HepG2 (cell line): ENCODE results near the gene MYL12B. TPM values are rescaled to one million over a fixed set of nuclear protein-coding genes. Genes with fewer than 3 reads are reported as not detected.

Experiments
- BATF2 ChIP-seq: sonication (generic); formaldehyde crosslinking; IDR thresholded peaks from 2 replicates; pipeline ENCODE4 v1.8.0; 2022; ENCODE audit warnings: mild to moderate bottlenecking, missing genetic modification reagents, moderate library complexity
- HMGA1 ChIP-seq: sonication (generic); formaldehyde crosslinking; conservative IDR thresholded peaks from 2 replicates; pipeline ENCODE4 v1.4.0; 2020; ENCODE audit warnings: missing genetic modification reagents
- MXD4 ChIP-seq: IDR thresholded peaks from 2 replicates; pipeline ENCODE4 v1.6.1; 2016; ENCODE audit warnings: mild to moderate bottlenecking, missing biosample characterization, missing genetic modification reagents
- PAXIP1 ChIP-seq: sonication (generic); formaldehyde crosslinking; conservative IDR thresholded peaks from 2 replicates; pipeline ENCODE4 v1.4.0; 2020; ENCODE audit warnings: mild to moderate bottlenecking, missing genetic modification reagents, moderate library complexity
- PPARG ChIP-seq: conservative IDR thresholded peaks from 2 replicates; pipeline ENCODE4 v1.6.1; 2016; ENCODE audit warnings: missing biosample characterization, missing genetic modification reagents
- RAD51 ChIP-seq: fragments of 450-650 bp; IDR thresholded peaks from 2 replicates; pipeline ENCODE4 v1.6.1; 2016; ENCODE audit warnings: borderline replicate concordance
- RBAK ChIP-seq: sonication (generic); formaldehyde crosslinking; IDR thresholded peaks from 2 replicates; pipeline ENCODE4 v1.5.1; 2020; ENCODE audit warnings: mild to moderate bottlenecking, missing genetic modification reagents
- RBM39 ChIP-seq: fragments of 200-400 bp; formaldehyde crosslinking; IDR thresholded peaks from one replicate; pipeline ENCODE4 v1.6.1; 2018; ENCODE audit warnings: antibody characterized with exemption, mild to moderate bottlenecking, low read depth, low read length; ENCODE audit not compliant: poor library complexity, severe bottlenecking
- RXRA ChIP-seq: sonication (generic); formaldehyde crosslinking; IDR thresholded peaks from 2 replicates; pipeline ENCODE4 v1.5.1; 2020; ENCODE audit warnings: missing genetic modification reagents
- SKIL ChIP-seq: sonication (generic); formaldehyde crosslinking; IDR thresholded peaks from 2 replicates; pipeline ENCODE4 v1.8.0; 2022; ENCODE audit warnings: missing genetic modification reagents, mild to moderate bottlenecking, moderate library complexity, borderline replicate concordance
- SRF ChIP-seq: IDR thresholded peaks from 2 replicates; pipeline ENCODE4 v1.6.1; 2011; ENCODE audit warnings: mild to moderate bottlenecking, low read depth, low read length, moderate library complexity
- ZNF317 ChIP-seq: sonication (generic); formaldehyde crosslinking; IDR thresholded peaks from 2 replicates; pipeline ENCODE4 v1.5.0; 2020; ENCODE audit warnings: mild to moderate bottlenecking, missing genetic modification reagents
- ZNF432 ChIP-seq: sonication (generic); formaldehyde crosslinking; IDR thresholded peaks from 2 replicates; pipeline ENCODE4 v1.5.0; 2020; ENCODE audit warnings: missing genetic modification reagents, mild to moderate bottlenecking, borderline replicate concordance
- ZNF512 ChIP-seq: sonication (generic); formaldehyde crosslinking; IDR thresholded peaks from 2 replicates; pipeline ENCODE4 v1.4.0; 2020; ENCODE audit warnings: mild to moderate bottlenecking, missing genetic modification reagents
- ZNF616 ChIP-seq: sonication (generic); formaldehyde crosslinking; IDR thresholded peaks from 2 replicates; pipeline ENCODE4 v1.5.0; 2020; ENCODE audit warnings: low read depth, mild to moderate bottlenecking, missing genetic modification reagents
- ZNF747 ChIP-seq: sonication (generic); formaldehyde crosslinking; IDR thresholded peaks from 2 replicates; pipeline ENCODE4 v1.8.1; 2023; ENCODE audit warnings: missing genetic modification reagents, mild to moderate bottlenecking, borderline replicate concordance
- ZNF770 ChIP-seq: sonication (generic); formaldehyde crosslinking; IDR thresholded peaks from 2 replicates; pipeline ENCODE4 v1.5.0; 2020; ENCODE audit warnings: mild to moderate bottlenecking, missing genetic modification reagents
- polyA plus RNA-seq, 8 experiments: library from polyadenylated mRNA; depleted of rRNA in 3 of 8; stranded (reverse) in 7 of 8; unstranded in 1 of 8; fragments of >200 nt; fragmentation: Illumina TruSeq in 4 of 8; extraction: Trizol in 4 of 8; gene quantifications; 2 replicates each; pipeline versions ENCODE4 v1.2.1 to v1.2.3, GENCODE V29; 2011 to 2016; ENCODE audit warnings: low read depth in 4 of 8, missing spikeins in 1 of 8, mixed read lengths in 1 of 8; ENCODE audit not compliant: insufficient read depth in 1 of 8
- total RNA-seq, 5 experiments: library from RNA; depleted of rRNA; stranded (reverse); fragments of >200 nt; fragmentation: Illumina TruSeq; extraction: Trizol; gene quantifications; 2 replicates each; pipeline ENCODE4 v1.2.3, GENCODE V29; 2016; ENCODE audit warnings: low read depth in 1 of 5

Gene MYL12B
- total and polyA plus RNA-seq, 2 of the 13 experiments (the other 11 are each of a cell fraction or from before 2014, with no cell fraction given), result 265 to 340 TPM

- peak; percentile 96 for TF ChIP-seq PPARG (CRISPR knock-in tag)
- TF ChIP-seq PAXIP1 (CRISPR knock-in tag), result peak; percentile 98
- no peak for TF ChIP-seq SRF
- TF ChIP-seq HMGA1 (CRISPR knock-in tag), result no peak
- peak; percentile 96; the same call in 1 of the 2 replicates for TF ChIP-seq RXRA
- no peak for TF ChIP-seq ZNF770 (CRISPR knock-in tag)
- no peak for TF ChIP-seq ZNF616 (CRISPR knock-in tag)
- TF ChIP-seq SKIL (CRISPR knock-in tag), result peak; percentile 94
- TF ChIP-seq ZNF432 (CRISPR knock-in tag), result no peak
- no peak for TF ChIP-seq RBAK (CRISPR knock-in tag)
- no peak for TF ChIP-seq RAD51
- TF ChIP-seq BATF2 (CRISPR knock-in tag), result no peak
- peak; percentile 79; the same call in 1 of the 2 replicates for TF ChIP-seq MXD4 (CRISPR knock-in tag)
- TF ChIP-seq ZNF747 (CRISPR knock-in tag), result peak; percentile 65; the same call in 1 of the 2 replicates
- TF ChIP-seq ZNF512 (CRISPR knock-in tag), result no peak
- TF ChIP-seq RBM39, result no peak
- peak; percentile 76 for TF ChIP-seq ZNF317
Measured at GRCh38 chr18:3233433-3234168, 28.3 kb upstream of the MYL12B start (continued).
